SK-N-SH treated with all-trans-retinoic acid at 6 μM for 48 hours (cell line): ENCODE data around the gene ROBO2.

Source experiments
- ESRRG ChIP-seq: fragments of 250-450 bp; sonication (Bioruptor Pico); IDR thresholded peaks from 2 replicates; pipeline ENCODE4 v1.6.1; 2021; ENCODE audit warnings: mild to moderate bottlenecking
- RARB ChIP-seq: fragments of 250-450 bp; sonication (Bioruptor Pico); IDR thresholded peaks from 2 replicates; pipeline ENCODE4 v1.8.0; 2021; ENCODE audit warnings: mild to moderate bottlenecking, moderate library complexity

GRCh38 chr3:77096966-77097890 is 57.3 kb downstream of the ROBO2 start:
- TF ChIP-seq RARB (CRISPR knock-in tag) (no peak), ESRRG (CRISPR knock-in tag) (no peak)
